Upper lobe of left lung (tissue), 4 donors: Measurements from ENCODE around the gene CASTOR2.

Experiments used
- CTCF ChIP-seq, 6 experiments: fragments of 450-650 bp in 4 of 6; fragments of 200-600 bp in 2 of 6; sonication (generic) in 2 of 6; IDR thresholded peaks; one replicate each; pipeline ENCODE4 v1.5.1; 2016 to 2019; ENCODE audit warnings: antibody characterized with exemption in 6 of 6
- EP300 ChIP-seq, 4 donors: sonication (generic); formaldehyde crosslinking; IDR thresholded peaks; one replicate each; pipeline ENCODE4 v1.5.1; 2017; ENCODE audit warnings: antibody characterized with exemption in 4 of 4, control low read depth in 2 of 4
- POLR2A ChIP-seq, 4 donors: fragments of 450-650 bp; IDR thresholded peaks; one replicate each; pipeline ENCODE4 v1.5.1; 2016 to 2017; ENCODE audit warnings: antibody characterized with exemption in 4 of 4, mild to moderate bottlenecking in 2 of 4
- POLR2AphosphoS5 ChIP-seq, 2 donors: sonication (generic); formaldehyde crosslinking; IDR thresholded peaks; one replicate each; pipeline ENCODE4 v1.5.1; 2017; ENCODE audit warnings: antibody characterized with exemption in 2 of 2

- TF ChIP-seq CTCF (IDR thresholded peaks at IDR 0.05) (no peak), EP300 (IDR thresholded peaks at IDR 0.05) (no peak), POLR2AphosphoS5 (IDR thresholded peaks at IDR 0.05) (no peak), POLR2A (IDR thresholded peaks at IDR 0.05) (no peak)
Observed at GRCh38 chr7:75018570-75019364, 54.3 kb downstream of the CASTOR2 start.
